H9 (cell line): ENCODE results near the gene RFC4. TPM values are rescaled to one million over a fixed set of nuclear protein-coding genes. Genes with fewer than 3 reads are reported as not detected.

Experiments
- DNase-seq: peaks from one replicate; pipeline ENCODE4 v3.0.0-alpha.2; 2017
- H2AFZ ChIP-seq: one replicate; pipeline ENCODE4 v1.6.1; 2013; ENCODE audit warnings: mild to moderate bottlenecking, low read length, control low read depth, moderate library complexity
- H2AK5ac ChIP-seq: 2 replicates; pipeline ENCODE4 v1.6.1; 2013; ENCODE audit warnings: low read length, control low read depth, mixed read lengths; ENCODE audit not compliant: insufficient read length
- H2BK120ac ChIP-seq: one replicate; pipeline ENCODE4 v1.6.1; 2013; ENCODE audit warnings: low read depth, mild to moderate bottlenecking, low read length, control low read depth, inconsistent platforms; ENCODE audit not compliant: poor library complexity, severe bottlenecking
- H2BK12ac ChIP-seq: 2 replicates; pipeline ENCODE4 v1.6.1; 2013; ENCODE audit warnings: low read length, control low read depth, mixed read lengths, low read depth; ENCODE audit not compliant: insufficient read length
- H2BK15ac ChIP-seq: 2 replicates; pipeline ENCODE4 v1.6.1; 2013; ENCODE audit warnings: low read depth, low read length, control low read depth
- H2BK20ac ChIP-seq: one replicate; pipeline ENCODE4 v1.6.1; 2013; ENCODE audit warnings: low read depth, mild to moderate bottlenecking, low read length, control low read depth, inconsistent platforms; ENCODE audit not compliant: poor library complexity, severe bottlenecking
- H2BK5ac ChIP-seq: 2 replicates; pipeline ENCODE4 v1.6.1; 2013; ENCODE audit warnings: low read length, control low read depth, mixed read lengths; ENCODE audit not compliant: insufficient read length
- H3K14ac ChIP-seq: 2 replicates; pipeline ENCODE4 v1.6.1; 2013; ENCODE audit warnings: low read length, control low read depth; ENCODE audit not compliant: insufficient read depth
- H3K18ac ChIP-seq: 2 replicates; pipeline ENCODE4 v1.6.1; 2013; ENCODE audit warnings: low read depth, mild to moderate bottlenecking, mixed read lengths, low read length, control low read depth; ENCODE audit not compliant: insufficient read length
- H3K23ac ChIP-seq: 2 replicates; pipeline ENCODE4 v1.6.1; 2013; ENCODE audit warnings: low read length, control low read depth, mixed read lengths, low read depth; ENCODE audit not compliant: insufficient read length
- H3K23me2 ChIP-seq: 2 replicates; pipeline ENCODE4 v1.6.1; 2013; ENCODE audit warnings: low read depth, mild to moderate bottlenecking, mixed read lengths, low read length, control low read depth; ENCODE audit not compliant: insufficient read length, poor library complexity, severe bottlenecking
- H3K27ac ChIP-seq: 2 replicates; pipeline ENCODE4 v1.5.1; 2013; ENCODE audit warnings: low read length, control low read depth, mixed read lengths, low read depth; ENCODE audit not compliant: insufficient read length
- H3K27me3 ChIP-seq: 2 replicates; pipeline ENCODE4 v1.6.1; 2013; ENCODE audit warnings: low read length, control low read depth, inconsistent platforms; ENCODE audit not compliant: insufficient read depth
- H3K4ac ChIP-seq: 2 replicates; pipeline ENCODE4 v1.6.1; 2013; ENCODE audit warnings: low read depth, mild to moderate bottlenecking, control low read depth, inconsistent platforms, low read length, moderate library complexity
- H3K4me1 ChIP-seq: 2 replicates; pipeline ENCODE4 v1.6.1; 2013; ENCODE audit warnings: low read length, control low read depth, inconsistent platforms; ENCODE audit not compliant: insufficient read depth
- H3K4me2 ChIP-seq: 2 replicates; pipeline ENCODE4 v1.6.1; 2013; ENCODE audit warnings: low read length, control low read depth, mixed read lengths; ENCODE audit not compliant: insufficient read length, insufficient read depth
- H3K56ac ChIP-seq: 2 replicates; pipeline ENCODE4 v1.6.1; 2013; ENCODE audit warnings: low read depth, mild to moderate bottlenecking, mixed read lengths, low read length, control low read depth; ENCODE audit not compliant: insufficient read length
- H3K79me1 ChIP-seq: 2 replicates; pipeline ENCODE4 v1.6.1; 2013; ENCODE audit warnings: low read depth, mild to moderate bottlenecking, moderate library complexity, low read length, control low read depth, inconsistent platforms; ENCODE audit not compliant: insufficient read depth, poor library complexity, severe bottlenecking
- H3K79me2 ChIP-seq: 2 replicates; pipeline ENCODE4 v1.6.1; 2013; ENCODE audit warnings: low read length, control low read depth, inconsistent platforms; ENCODE audit not compliant: insufficient read depth
- H3K9ac ChIP-seq: 2 replicates; pipeline ENCODE4 v1.6.1; 2013; ENCODE audit warnings: low read length, control low read depth, mixed read lengths; ENCODE audit not compliant: insufficient read length; ENCODE audit errors: extremely low read depth
- H3K9me3 ChIP-seq: one replicate; pipeline ENCODE4 v1.6.1; 2013; ENCODE audit warnings: low read depth, low read length, inconsistent platforms; ENCODE audit not compliant: control insufficient read depth
- H3T11ph ChIP-seq: one replicate; pipeline ENCODE4 v1.6.1; 2013; ENCODE audit warnings: mild to moderate bottlenecking, low read length, control low read depth, inconsistent platforms
- H4K20me1 ChIP-seq: one replicate; pipeline ENCODE4 v1.6.1; 2013; ENCODE audit not compliant: control insufficient read depth, insufficient read length, insufficient read depth
- H4K5ac ChIP-seq: 2 replicates; pipeline ENCODE4 v1.6.1; 2013; ENCODE audit warnings: low read depth, mild to moderate bottlenecking, mixed read lengths, low read length, control low read depth; ENCODE audit not compliant: insufficient read length
- H4K8ac ChIP-seq: replicated peaks from 2 replicates; pipeline ENCODE4 v1.6.1; 2013; ENCODE audit warnings: low read length, control low read depth, mixed read lengths, low read depth; ENCODE audit not compliant: insufficient read length
- H4K91ac ChIP-seq: 2 replicates; pipeline ENCODE4 v1.6.1; 2013; ENCODE audit warnings: low read depth, mild to moderate bottlenecking, moderate library complexity, mixed read lengths, low read length, control low read depth; ENCODE audit not compliant: insufficient read length
- H3K27ac Mint-ChIP-seq, 3 experiments: 2 replicates in 2 of 3; 3 replicates in 1 of 3; pipeline ENCODE4 v1.8.0; 2020 to 2021; ENCODE audit warnings: mixed read lengths in 3 of 3, mild to moderate bottlenecking in 1 of 3, moderate library complexity in 1 of 3
- H3K27me3 Mint-ChIP-seq: 2 replicates; pipeline ENCODE4 v1.8.0; 2021; ENCODE audit warnings: low read depth, mild to moderate bottlenecking, moderate library complexity, mixed read lengths
- H3K36me3 Mint-ChIP-seq, 3 experiments: 2 replicates in 2 of 3; 3 replicates in 1 of 3; pipeline ENCODE4 v1.8.0; 2020 to 2021; ENCODE audit warnings: low read depth in 3 of 3, mixed read lengths in 3 of 3; ENCODE audit not compliant: insufficient read depth in 1 of 3
- H3K4me1 Mint-ChIP-seq, 2 experiments: 2 replicates each; pipeline ENCODE4 v1.8.0; 2020; ENCODE audit warnings: mixed read lengths in 2 of 2
- H3K4me3 Mint-ChIP-seq, 2 experiments: 2 replicates in 1 of 2; 3 replicates in 1 of 2; pipeline ENCODE4 v1.8.0; 2020 to 2021; ENCODE audit warnings: mild to moderate bottlenecking in 2 of 2, mixed read lengths in 2 of 2, moderate library complexity in 1 of 2
- H3K9me3 Mint-ChIP-seq, 2 experiments: 2 replicates in 1 of 2; 3 replicates in 1 of 2; pipeline ENCODE4 v1.8.0; 2020; ENCODE audit warnings: mild to moderate bottlenecking in 2 of 2, mixed read lengths in 2 of 2, moderate library complexity in 1 of 2
- WGBS: extraction: QIAGEN DNeasy Blood & Tissue Kit; methylation state at CpG from one replicate; pipeline ENCODE4 v1.1.7; 2013; ENCODE audit warnings: missing lambda C conversion rate, low lambda C conversion rate, mixed read lengths; ENCODE audit not compliant: insufficient read length; ENCODE audit errors: extremely low coverage; 5-methylcytosine and 5-hydroxymethylcytosine counted together
- total RNA-seq: library from RNA; stranded (reverse); gene quantifications from 2 replicates; pipeline ENCODE4 v1.2.1, GENCODE V29; 2021
- TF ChIP-seq, protein P1 (sequence below): fragments of 200-600 bp; sonication (generic); conservative IDR thresholded peaks from 3 replicates; pipeline ENCODE4 v1.8.0; 2021; ENCODE audit warnings: antibody characterized with exemption, mild to moderate bottlenecking

Gene RFC4
- total RNA-seq, 1 experiment from 2014 or later, result 108 TPM

DNA sequence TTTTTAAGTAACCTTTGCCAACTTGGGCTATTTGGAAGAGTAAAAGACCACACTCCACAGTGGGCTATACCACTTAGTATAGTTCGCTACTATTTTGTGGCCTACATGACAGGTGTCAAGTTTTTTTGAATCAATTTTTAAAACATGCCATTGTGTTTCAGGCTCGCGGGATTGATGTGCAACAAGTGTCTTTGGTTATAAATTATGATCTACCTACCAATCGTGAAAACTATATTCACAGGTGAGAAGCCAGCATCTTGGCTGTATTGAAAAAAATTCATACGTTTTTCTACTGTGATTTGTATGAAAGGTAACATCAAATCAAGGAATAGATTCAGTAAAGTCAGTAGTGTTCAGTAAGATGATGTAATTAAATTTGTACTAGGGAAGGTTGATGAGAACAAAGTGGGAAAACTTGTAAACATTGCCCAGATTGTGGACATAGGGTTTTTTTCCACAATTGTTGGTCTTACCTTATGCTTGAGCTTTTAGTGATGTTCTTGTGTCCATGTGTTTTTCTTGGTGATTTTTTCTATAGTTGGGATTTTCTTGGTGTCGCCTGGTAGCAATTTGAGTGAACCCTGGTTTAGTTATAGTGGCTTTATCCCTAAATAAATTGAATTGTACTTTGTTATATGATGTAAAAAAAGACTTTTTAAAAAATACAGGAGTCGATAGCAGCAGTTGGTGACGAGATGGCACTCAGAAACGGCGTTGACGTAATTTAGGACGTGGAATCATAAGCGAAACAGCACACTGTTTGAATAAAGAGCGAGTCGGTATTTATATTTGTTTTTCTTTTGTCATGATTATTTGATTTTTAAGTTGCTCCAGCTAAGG lies 18.4 kb downstream of the RFC4 start:
- H3K79me2 ChIP-seq, result peaks cover 20% of the 10 kb centered on the region; the same call in 1 of the 2 replicates
- H3K18ac ChIP-seq, result no peak overlapping the region
- Mint-ChIP-seq H3K4me3 (peak overlapping the region; percentile 64 to 99; a peak in 4 of 5 replicates), H3K4me1 (peaks cover 11 to 26% of the 10 kb centered on the region in 2 experiments), H3K27me3 (peaks cover 5% of the 10 kb centered on the region; the same call in 1 of the 2 replicates), H3K9me3 (peaks cover 11% of the 10 kb centered on the region in 2 experiments), H3K27ac (peak overlapping the region in 1 of 3 experiments; percentile 100; a peak in 2 of 7 replicates), H3K36me3 (peaks cover 64 to 89% (median 78%) of the 10 kb centered on the region in 3 experiments)
- no peaks in the 10 kb centered on the region for H3K9me3 ChIP-seq
- DNase-seq, result no peak
- no peak overlapping the region for H3T11ph ChIP-seq
- H4K91ac ChIP-seq, result no peak overlapping the region
- TF ChIP-seq, protein P1, sequence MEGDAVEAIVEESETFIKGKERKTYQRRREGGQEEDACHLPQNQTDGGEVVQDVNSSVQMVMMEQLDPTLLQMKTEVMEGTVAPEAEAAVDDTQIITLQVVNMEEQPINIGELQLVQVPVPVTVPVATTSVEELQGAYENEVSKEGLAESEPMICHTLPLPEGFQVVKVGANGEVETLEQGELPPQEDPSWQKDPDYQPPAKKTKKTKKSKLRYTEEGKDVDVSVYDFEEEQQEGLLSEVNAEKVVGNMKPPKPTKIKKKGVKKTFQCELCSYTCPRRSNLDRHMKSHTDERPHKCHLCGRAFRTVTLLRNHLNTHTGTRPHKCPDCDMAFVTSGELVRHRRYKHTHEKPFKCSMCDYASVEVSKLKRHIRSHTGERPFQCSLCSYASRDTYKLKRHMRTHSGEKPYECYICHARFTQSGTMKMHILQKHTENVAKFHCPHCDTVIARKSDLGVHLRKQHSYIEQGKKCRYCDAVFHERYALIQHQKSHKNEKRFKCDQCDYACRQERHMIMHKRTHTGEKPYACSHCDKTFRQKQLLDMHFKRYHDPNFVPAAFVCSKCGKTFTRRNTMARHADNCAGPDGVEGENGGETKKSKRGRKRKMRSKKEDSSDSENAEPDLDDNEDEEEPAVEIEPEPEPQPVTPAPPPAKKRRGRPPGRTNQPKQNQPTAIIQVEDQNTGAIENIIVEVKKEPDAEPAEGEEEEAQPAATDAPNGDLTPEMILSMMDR, result no peak
- no peak overlapping the region for H3K14ac ChIP-seq
- no peak overlapping the region for H3K56ac ChIP-seq
- no peak overlapping the region for H4K8ac ChIP-seq
- H2BK12ac ChIP-seq, result no peak overlapping the region
- H3K9ac ChIP-seq, result no peak overlapping the region
- 100% methylated on average over 7 of the region's 15 CpGs for WGBS
- H3K4ac ChIP-seq, result no peak overlapping the region
- no peak overlapping the region for H2AK5ac ChIP-seq
- peak overlapping the region; percentile 93 for H3K4me2 ChIP-seq
- H3K23ac ChIP-seq, result no peak overlapping the region
- no peak overlapping the region for H2BK120ac ChIP-seq
- H3K27ac ChIP-seq, result no peak overlapping the region
- H3K79me1 ChIP-seq, result no peaks in the 10 kb centered on the region
- H2AFZ ChIP-seq, result no peak overlapping the region
- no peak overlapping the region for H2BK5ac ChIP-seq
- H4K5ac ChIP-seq, result no peak overlapping the region
- no peaks in the 10 kb centered on the region for H3K27me3 ChIP-seq
- H2BK15ac ChIP-seq, result no peak overlapping the region
- no peaks in the 10 kb centered on the region for H4K20me1 ChIP-seq
- H2BK20ac ChIP-seq, result no peak overlapping the region
- H3K4me1 ChIP-seq, result no peaks in the 10 kb centered on the region
- peaks cover 6% of the 10 kb centered on the region for H3K23me2 ChIP-seq
